ENCODE results near the gene AKT1.

AKT1 gene

GRCh38 chr14:104721505-104722431, 73.8 kb downstream of the AKT1 start:
- no peak for DNase-seq
